HG02938 (cell line): ENCODE measurements around the gene NUP188.
"Not testable (repeated sequence)": the region's sequence is repeated elsewhere in the genome, so short reads cannot be mapped to it uniquely, and the experiment has no call there.

ENCODE experiments used
- ATAC-seq: cut with Tn5 transposase; IDR thresholded peaks from one replicate; pipeline ENCODE4 v1.9.1; 2021; ENCODE audit warnings: mild to moderate bottlenecking, moderate library complexity; ENCODE audit not compliant: unreplicated experiment

NUP188 gene

GRCh38 chr9:128944966-128945365 lies 2.5 kb upstream of the NUP188 start:
- not testable (repeated sequence) for ATAC-seq

GRCh38 chr9:128945798-128946501 lies 1.5 kb upstream of the NUP188 start:
- no peak for ATAC-seq

GRCh38 chr9:128946571-128947276 lies 775 bp upstream of the NUP188 start:
- peak; percentile 9 for ATAC-seq

- no peak for ATAC-seq
Observed at GRCh38 chr9:128947277-128947526, 297 bp upstream of the NUP188 start.

GRCh38 chr9:128961403-128961802 lies 13.9 kb downstream of the NUP188 start:
- ATAC-seq: not testable (repeated sequence)

- ATAC-seq: no peak
Observed at GRCh38 chr9:128969491-128969890, 22.0 kb downstream of the NUP188 start.

GRCh38 chr9:128972956-128973355 lies 25.5 kb downstream of the NUP188 start:
- no peak for ATAC-seq

GRCh38 chr9:128979111-128979510 lies 31.6 kb downstream of the NUP188 start:
- ATAC-seq: no peak

GRCh38 chr9:128983536-128983935 lies 36.0 kb downstream of the NUP188 start:
- ATAC-seq: no peak

GRCh38 chr9:128986671-128987070 lies 39.2 kb downstream of the NUP188 start:
- no peak for ATAC-seq

- no peak for ATAC-seq
Observed at GRCh38 chr9:128987805-128988204, 40.3 kb downstream of the NUP188 start.

- ATAC-seq: no peak
Observed at GRCh38 chr9:128992995-128993394, 45.5 kb downstream of the NUP188 start.

- ATAC-seq: no peak
Observed at GRCh38 chr9:128995791-128996190, 48.3 kb downstream of the NUP188 start.

- no peak for ATAC-seq
Observed at GRCh38 chr9:128998462-128998861, 51.0 kb downstream of the NUP188 start.

GRCh38 chr9:128999581-129000206 lies 52.2 kb downstream of the NUP188 start:
- no peak for ATAC-seq

- no peak for ATAC-seq
Observed at GRCh38 chr9:129001504-129002325, 54.2 kb downstream of the NUP188 start.

- ATAC-seq: no peak
Observed at GRCh38 chr9:129002992-129003391, 55.5 kb downstream of the NUP188 start.

GRCh38 chr9:129004173-129004572 lies 56.7 kb downstream of the NUP188 start:
- ATAC-seq: not testable (repeated sequence)

- no peak for ATAC-seq
Observed at GRCh38 chr9:129005336-129005997, 58.0 kb downstream of the NUP188 start.

GRCh38 chr9:129006328-129007034 lies 59.0 kb downstream of the NUP188 start:
- ATAC-seq: no peak
